GM12891 (cell line): ENCODE results near the gene LFNG.

Experiments used
- POLR2A ChIP-seq: IDR thresholded peaks from 2 replicates; pipeline ENCODE4 v1.6.1; 2011; ENCODE audit warnings: low read depth, low read length, control low read depth
- POLR2AphosphoS5 ChIP-seq: IDR thresholded peaks from 2 replicates; pipeline ENCODE4 v1.6.1; 2011; ENCODE audit warnings: low read depth, low read length, control low read depth
- TAF1 ChIP-seq: IDR thresholded peaks from 2 replicates; pipeline ENCODE4 v1.6.1; 2011; ENCODE audit warnings: low read depth, low read length, control low read depth

- TF ChIP-seq POLR2AphosphoS5: no peak
- TF ChIP-seq POLR2A: no peak
- no peak for TF ChIP-seq TAF1
These were observed 7.8 kb upstream of the LFNG start for GRCh38 chr7:2511769-2512168.
